ENCODE results near the gene PHAF1. TPM values are rescaled to one million over a fixed set of nuclear protein-coding genes. Genes with fewer than 3 reads are reported as not detected.

The PHAF1 gene
- total RNA-seq, 1 experiment from 2014 or later, result 21.9 TPM

DNA sequence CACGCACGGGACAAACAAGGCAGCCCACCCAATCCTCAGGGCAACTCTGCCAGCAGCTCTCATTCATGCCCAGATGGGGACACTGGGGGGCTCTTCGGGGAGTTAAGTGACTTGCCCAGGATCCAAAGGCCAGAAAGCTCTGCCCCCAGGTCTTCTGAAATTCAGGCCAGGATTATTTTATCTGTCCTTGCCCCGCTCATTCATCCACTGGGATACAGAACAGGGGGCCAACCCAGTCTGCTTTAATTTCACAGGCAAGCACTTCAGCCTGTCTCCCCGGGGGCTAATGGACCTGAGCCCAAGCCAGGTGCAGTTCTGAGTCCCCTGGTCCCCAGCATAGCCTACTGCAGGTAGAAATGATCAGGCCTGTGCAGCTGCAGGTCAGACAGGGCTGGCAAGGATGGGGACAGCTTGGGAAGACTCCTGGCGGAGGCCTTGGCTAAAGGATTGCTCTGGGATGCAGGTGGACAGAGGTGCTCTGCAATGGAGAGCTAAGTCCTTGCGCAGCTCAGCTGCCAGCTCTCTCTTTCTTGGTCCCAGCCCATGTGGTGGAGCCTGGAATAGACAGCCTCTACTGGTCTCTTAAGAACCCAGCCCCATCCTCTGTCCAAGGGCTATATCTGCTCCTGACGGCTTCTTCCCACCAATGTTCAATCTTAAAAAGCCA, 41.8 kb downstream of the PHAF1 start:
- H3K4me1 Mint-ChIP-seq (ENCODE audit: low read depth, unreplicated experiment), result peaks cover 10% of the 10 kb centered on the region
- no peaks in the 10 kb centered on the region for H3K27me3 Mint-ChIP-seq (ENCODE audit: unreplicated experiment)
- H3K4me3 Mint-ChIP-seq (ENCODE audit: low read depth, unreplicated experiment), result peak overlapping the region; percentile 71
- CTCF ChIA-PET, result interaction anchor here (0.6 to 1.1 kb wide), 4 partner anchors 9 to 38 kb away, joined by 3 to 4 read pairs (median 3); partner anchors contain the start of gene NOL3
- intact Hi-C loops (cut with micrococcal nuclease; ENCODE audit: unreplicated experiment), result loop anchor here (5.0 to 10.0 kb wide), 2 partner anchors 137 to 174 kb away; no protein-coding TSS in a partner anchor
- no peak for TF ChIP-seq CTCF (IDR thresholded peaks at IDR 0.05; ENCODE audit: unreplicated experiment)
- no peaks in the 10 kb centered on the region for H3K9me3 Mint-ChIP-seq (ENCODE audit: low read depth, unreplicated experiment)
- no peak overlapping the region for H3K27ac Mint-ChIP-seq (ENCODE audit: unreplicated experiment)
- H3K36me3 Mint-ChIP-seq (ENCODE audit: insufficient read depth, unreplicated experiment), result peaks cover 37% of the 10 kb centered on the region
- BruUV-seq (replicated peaks), result no TSS peak
- DNase-seq, result no peak

DNA sequence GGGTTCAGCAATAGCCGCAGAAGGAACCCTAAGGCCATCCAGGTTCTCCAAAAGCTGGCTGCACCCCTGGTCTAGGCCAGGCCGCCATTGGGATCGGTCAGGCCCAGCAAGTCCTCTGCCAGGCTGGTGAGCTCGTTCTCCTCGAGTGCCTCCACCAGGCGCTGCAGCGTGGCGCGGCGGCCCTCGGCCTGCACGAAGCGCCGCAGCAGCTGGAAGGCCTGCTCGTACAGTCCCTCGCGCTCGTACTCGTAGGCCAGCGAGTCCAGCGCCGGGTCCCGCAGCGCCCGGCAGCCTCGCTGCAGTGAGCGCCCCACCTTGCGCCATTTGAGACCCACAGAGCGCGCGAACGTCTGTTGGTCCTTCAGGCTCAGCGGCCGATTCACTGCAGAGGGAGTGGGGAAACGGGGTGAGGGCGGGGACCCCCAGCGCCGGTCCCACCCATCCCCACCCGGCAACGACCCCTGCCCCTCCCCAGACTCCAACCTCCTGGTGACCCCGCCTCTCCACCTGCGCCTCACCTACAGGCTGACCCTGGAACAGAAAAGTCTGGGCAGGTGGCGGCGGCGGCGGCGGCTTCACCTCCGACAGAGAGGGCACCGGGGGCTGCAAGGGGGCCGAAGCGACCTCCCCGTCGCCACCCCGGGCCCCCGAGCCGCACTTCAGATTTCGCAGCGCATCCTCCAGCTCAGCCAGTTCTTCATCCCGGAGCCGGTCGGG, 45.0 kb downstream of the PHAF1 start:
- CTCF ChIA-PET, result interaction anchor here (0.6 to 1.3 kb wide), 4 partner anchors 43 to 201 kb away, joined by 3 to 6 read pairs (median 4); no protein-coding TSS in a partner anchor
- BruUV-seq (replicated peaks), result no TSS peak
- Mint-ChIP-seq H3K36me3 (ENCODE audit: insufficient read depth, unreplicated experiment) (peaks cover 51% of the 10 kb centered on the region), H3K27ac (ENCODE audit: unreplicated experiment) (no peak overlapping the region), H3K9me3 (ENCODE audit: low read depth, unreplicated experiment) (no peaks in the 10 kb centered on the region), H3K4me3 (ENCODE audit: low read depth, unreplicated experiment) (peak overlapping the region; percentile 21), H3K27me3 (ENCODE audit: unreplicated experiment) (no peaks in the 10 kb centered on the region), H3K4me1 (ENCODE audit: low read depth, unreplicated experiment) (peaks cover 29% of the 10 kb centered on the region)
- no peak for DNase-seq
- intact Hi-C loops (cut with micrococcal nuclease; ENCODE audit: unreplicated experiment), result loop anchor here (5.0 to 10.0 kb wide), 2 partner anchors 140 to 177 kb away; no protein-coding TSS in a partner anchor
- TF ChIP-seq CTCF (IDR thresholded peaks at IDR 0.05; ENCODE audit: unreplicated experiment), result no peak

DNA sequence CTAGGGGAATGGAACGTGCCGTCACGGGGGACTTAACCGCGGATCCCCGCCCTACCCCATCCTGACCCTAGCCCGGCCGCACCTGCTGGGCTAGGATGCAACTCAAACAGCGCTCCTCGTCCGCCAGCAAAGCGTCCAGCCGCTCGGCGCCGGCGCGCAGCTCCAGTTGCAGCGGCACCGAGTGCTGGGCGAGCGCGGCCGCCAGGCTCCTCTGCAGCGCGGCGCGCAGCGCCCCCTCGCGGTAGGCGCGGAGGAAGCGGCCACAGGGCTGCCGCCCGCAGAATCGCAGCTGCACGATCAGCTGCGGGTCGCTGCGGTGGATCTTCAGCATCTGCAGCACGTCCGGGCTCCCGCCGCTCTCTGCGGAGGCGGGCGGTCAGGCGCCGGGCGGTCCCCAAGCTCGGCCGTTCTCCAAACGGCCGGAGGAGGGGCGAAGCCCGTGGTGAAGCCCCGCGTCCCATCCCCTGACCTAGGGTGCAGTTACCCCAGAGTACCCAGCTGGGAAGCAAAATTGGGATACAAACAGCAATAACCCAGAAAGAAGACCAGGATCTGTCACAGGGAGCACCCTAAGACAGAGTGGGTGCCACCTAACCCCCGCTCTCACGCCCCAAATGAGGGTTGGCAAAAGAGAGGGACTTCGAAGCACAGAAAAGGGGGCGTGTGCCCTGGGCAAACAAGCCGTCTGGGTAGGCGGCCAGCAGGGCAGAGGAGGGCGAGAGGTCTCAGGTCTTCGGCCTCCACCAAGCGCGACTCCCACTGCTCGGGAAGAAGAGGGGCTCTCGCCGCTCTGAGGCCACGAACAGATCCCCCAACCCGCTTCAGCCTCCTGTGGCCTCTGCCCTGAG, 45.8 kb downstream of the PHAF1 start:
- intact Hi-C loops (cut with micrococcal nuclease; ENCODE audit: unreplicated experiment), result loop anchor here (10.0 kb wide), 1 partner anchor 141 kb away; no protein-coding TSS in a partner anchor
- Mint-ChIP-seq H3K27ac (ENCODE audit: unreplicated experiment) (no peak overlapping the region), H3K36me3 (ENCODE audit: insufficient read depth, unreplicated experiment) (peaks cover 56% of the 10 kb centered on the region), H3K4me1 (ENCODE audit: low read depth, unreplicated experiment) (peaks cover 29% of the 10 kb centered on the region), H3K9me3 (ENCODE audit: low read depth, unreplicated experiment) (no peaks in the 10 kb centered on the region), H3K27me3 (ENCODE audit: unreplicated experiment) (no peaks in the 10 kb centered on the region), H3K4me3 (ENCODE audit: low read depth, unreplicated experiment) (peak overlapping the region; percentile 21)
- BruUV-seq (replicated peaks), result no TSS peak
- CTCF ChIA-PET, result interaction anchor here (0.6 to 1.3 kb wide), 5 partner anchors 43 to 201 kb away, joined by 3 to 6 read pairs (median 4); no protein-coding TSS in a partner anchor
- DNase-seq, result peak; percentile 79
- peak; percentile 86 for TF ChIP-seq CTCF (IDR thresholded peaks at IDR 0.05; ENCODE audit: unreplicated experiment)

Data from Calu3 (cell line).